HEK293T (cell line): ENCODE results near the gene FZD10.

Experiments used
- CTCF ChIA-PET: fragments of 350-600 bp; formaldehyde crosslinking; extraction: SDS; loops from one replicate; lab custom pipeline; 2021; ENCODE audit warnings: antibody characterized with exemption, inconsistent platforms; lab: Yijun Ruan, JAX
- POLR2A ChIA-PET: fragments of 350-600 bp; formaldehyde crosslinking; extraction: SDS; loops from one replicate; lab custom pipeline; 2020; ENCODE audit warnings: antibody characterized with exemption, inconsistent platforms; lab: Yijun Ruan, JAX
- DNase-seq: peaks from one replicate; pipeline ENCODE4 v3.0.0; 2012; ENCODE audit warnings: mixed read lengths; ENCODE audit errors: extremely low spot score
- ARNT ChIP-seq: fragments of 450-650 bp; IDR thresholded peaks from 2 replicates; pipeline ENCODE4 v1.6.1; 2017; ENCODE audit warnings: mild to moderate bottlenecking
- BHLHE40 ChIP-seq: fragments of 450-650 bp; IDR thresholded peaks from 2 replicates; pipeline ENCODE4 v1.6.1; 2016; ENCODE audit warnings: mild to moderate bottlenecking, moderate library complexity, borderline replicate concordance
- CTBP1 ChIP-seq: fragments of 450-650 bp; IDR thresholded peaks from 2 replicates; pipeline ENCODE4 v1.6.1; 2016; ENCODE audit warnings: borderline replicate concordance
- ELF4 ChIP-seq: fragments of 450-650 bp; IDR thresholded peaks from 2 replicates; pipeline ENCODE4 v1.6.1; 2017; ENCODE audit warnings: antibody characterized with exemption
- FOXA1 ChIP-seq: fragments of 450-650 bp; IDR thresholded peaks from 2 replicates; pipeline ENCODE4 v1.6.1; 2016; ENCODE audit warnings: mild to moderate bottlenecking
- FOXK2 ChIP-seq: fragments of 450-650 bp; IDR thresholded peaks from 2 replicates; pipeline ENCODE4 v1.6.1; 2016; ENCODE audit warnings: mild to moderate bottlenecking
- FOXM1 ChIP-seq: fragments of 450-650 bp; IDR thresholded peaks from 2 replicates; pipeline ENCODE4 v1.6.1; 2017; ENCODE audit warnings: mild to moderate bottlenecking, borderline replicate concordance
- HDGF ChIP-seq: fragments of 450-650 bp; IDR thresholded peaks from 2 replicates; pipeline ENCODE4 v1.6.1; 2017; ENCODE audit warnings: antibody characterized with exemption, borderline replicate concordance
- L3MBTL2 ChIP-seq: fragments of 450-650 bp; conservative IDR thresholded peaks from 2 replicates; pipeline ENCODE4 v1.6.1; 2016; ENCODE audit warnings: mild to moderate bottlenecking
- LEF1 ChIP-seq: fragments of 450-650 bp; IDR thresholded peaks from 2 replicates; pipeline ENCODE4 v1.6.1; 2017; ENCODE audit warnings: mild to moderate bottlenecking, borderline replicate concordance
- NFRKB ChIP-seq: fragments of 450-650 bp; IDR thresholded peaks from 2 replicates; pipeline ENCODE4 v1.6.1; 2016; ENCODE audit warnings: mild to moderate bottlenecking, moderate library complexity
- SP1 ChIP-seq: fragments of 450-650 bp; IDR thresholded peaks from 2 replicates; pipeline ENCODE4 v1.6.1; 2017
- SUZ12 ChIP-seq: fragments of 450-650 bp; IDR thresholded peaks from 2 replicates; pipeline ENCODE4 v1.6.1; 2016; ENCODE audit warnings: mild to moderate bottlenecking
- TARDBP ChIP-seq: fragments of 450-650 bp; IDR thresholded peaks from 2 replicates; pipeline ENCODE4 v1.6.1; 2016
- ZNF384 ChIP-seq: fragments of 450-650 bp; IDR thresholded peaks from 2 replicates; pipeline ENCODE4 v1.6.1; 2016
- TF ChIP-seq, protein P1 (sequence below): fragments of 450-650 bp; IDR thresholded peaks from 2 replicates; pipeline ENCODE4 v1.6.1; 2016

The FZD10 gene

DNA sequence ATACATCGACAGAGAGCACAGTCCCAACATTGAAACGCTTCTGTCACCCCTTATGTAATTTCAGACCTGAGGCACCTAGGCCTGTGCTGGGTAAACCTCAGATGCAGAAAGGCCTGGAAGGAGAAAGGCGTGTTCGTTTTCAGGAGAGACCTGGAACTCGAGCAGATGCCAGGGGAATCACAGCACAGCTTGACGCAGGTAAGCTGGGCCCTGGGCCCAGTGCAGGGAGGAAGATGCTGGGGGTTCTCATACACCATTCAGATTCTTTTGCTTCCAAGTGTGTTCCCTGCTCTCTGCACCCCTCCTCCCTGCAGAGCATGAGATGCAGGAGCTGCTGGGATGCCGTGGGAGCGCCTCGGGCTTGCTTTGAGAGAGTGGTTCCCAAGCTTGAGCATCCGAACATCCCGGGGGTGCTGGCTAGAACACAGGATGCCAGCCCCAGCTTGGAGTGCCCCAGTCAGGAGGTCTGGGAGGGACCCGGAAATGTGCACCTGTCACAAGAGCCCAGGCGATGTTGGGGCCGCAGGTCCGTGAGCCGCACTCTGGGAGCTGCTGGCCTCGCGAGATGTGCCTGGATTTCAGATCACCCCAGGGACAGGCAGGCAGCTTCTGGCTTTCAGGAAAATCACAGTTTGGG, 35.9 kb downstream of the FZD10 start:
- no peak for DNase-seq
- ChIA-PET CTCF (no interaction called here), POLR2A (no interaction called here)
- no peak for TF ChIP-seq BHLHE40
- TF ChIP-seq SUZ12 = no peak
- TF ChIP-seq FOXM1 = no peak
- no peak for TF ChIP-seq HDGF
- TF ChIP-seq ZNF384 = no peak
- no peak for TF ChIP-seq CTBP1
- no peak for TF ChIP-seq ELF4
- TF ChIP-seq NFRKB = no peak
- no peak for TF ChIP-seq LEF1
- TF ChIP-seq L3MBTL2 = no peak

DNA sequence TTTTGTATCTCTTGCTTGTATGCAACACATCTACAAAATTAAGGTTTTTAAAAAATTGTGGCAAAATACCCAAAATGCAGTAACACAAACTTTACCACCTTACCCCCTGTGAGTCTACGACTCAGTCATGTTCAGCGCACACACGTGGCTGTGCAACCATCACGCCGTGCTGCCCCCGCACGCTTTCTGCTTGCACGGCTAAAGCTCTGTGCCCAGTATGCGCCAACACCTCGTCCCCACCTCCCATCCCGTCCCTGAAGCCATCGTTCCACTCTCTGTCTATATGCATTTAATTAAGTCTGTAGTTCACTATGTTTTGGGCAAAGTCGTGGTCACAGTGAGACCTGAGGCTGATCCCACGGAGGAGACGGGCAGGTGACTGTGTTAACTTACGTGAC, 36.4 kb downstream of the FZD10 start:
- ChIA-PET POLR2A (no interaction called here), CTCF (no interaction called here)
- TF ChIP-seq ZNF384 = no peak
- TF ChIP-seq FOXM1 = no peak
- no peak for TF ChIP-seq BHLHE40
- TF ChIP-seq CTBP1 = no peak
- TF ChIP-seq ELF4 = no peak
- no peak for TF ChIP-seq L3MBTL2
- TF ChIP-seq, protein P1, sequence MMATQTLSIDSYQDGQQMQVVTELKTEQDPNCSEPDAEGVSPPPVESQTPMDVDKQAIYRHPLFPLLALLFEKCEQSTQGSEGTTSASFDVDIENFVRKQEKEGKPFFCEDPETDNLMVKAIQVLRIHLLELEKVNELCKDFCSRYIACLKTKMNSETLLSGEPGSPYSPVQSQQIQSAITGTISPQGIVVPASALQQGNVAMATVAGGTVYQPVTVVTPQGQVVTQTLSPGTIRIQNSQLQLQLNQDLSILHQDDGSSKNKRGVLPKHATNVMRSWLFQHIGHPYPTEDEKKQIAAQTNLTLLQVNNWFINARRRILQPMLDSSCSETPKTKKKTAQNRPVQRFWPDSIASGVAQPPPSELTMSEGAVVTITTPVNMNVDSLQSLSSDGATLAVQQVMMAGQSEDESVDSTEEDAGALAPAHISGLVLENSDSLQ = no peak
- no peak for TF ChIP-seq FOXA1
- TF ChIP-seq NFRKB = no peak
- TF ChIP-seq SUZ12 = no peak
- no peak for TF ChIP-seq FOXK2
- no peak for TF ChIP-seq ARNT
- TF ChIP-seq HDGF = no peak
- TF ChIP-seq LEF1 = no peak
- TF ChIP-seq SP1 = no peak
- DNase-seq = no peak

DNA sequence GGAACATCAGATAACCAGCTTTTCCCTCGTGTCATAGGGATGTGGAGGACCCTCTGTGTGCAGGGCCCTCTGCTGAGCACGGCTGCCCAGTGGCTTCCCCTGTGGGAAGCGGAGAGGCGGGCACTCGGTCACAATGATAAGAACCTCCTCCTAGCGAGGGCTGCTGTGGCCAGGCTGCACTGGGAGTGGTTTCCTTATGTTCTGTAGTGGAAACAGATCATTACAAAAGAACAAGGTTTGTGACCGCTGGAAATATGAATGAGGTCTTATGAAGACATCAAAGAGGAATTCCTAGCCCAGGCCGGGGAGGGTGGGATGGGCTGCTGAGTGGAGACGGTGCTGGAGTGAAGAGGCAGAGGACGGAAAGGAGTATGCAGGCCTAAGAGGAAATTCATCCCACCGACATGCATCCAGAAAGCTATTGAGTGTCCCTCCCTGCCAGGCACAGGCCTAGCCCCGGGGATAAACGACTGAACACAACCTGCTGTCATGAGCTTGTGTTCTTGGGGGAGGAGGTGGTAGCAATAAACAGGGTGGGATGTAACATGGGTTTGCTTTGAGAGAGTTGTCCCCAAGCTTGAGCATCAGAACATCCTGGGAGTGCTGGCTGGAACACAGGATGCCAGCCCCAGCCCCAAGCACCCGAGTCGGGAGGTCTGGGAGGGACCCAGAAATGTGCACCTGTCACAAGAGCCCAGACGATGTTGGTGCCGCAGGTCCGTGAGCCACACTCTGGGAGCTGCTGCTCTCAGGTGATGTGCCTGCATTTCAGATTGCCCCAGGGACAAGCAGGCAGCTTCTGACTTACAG, 37.5 kb downstream of the FZD10 start:
- POLR2A ChIA-PET = no interaction called here

DNA sequence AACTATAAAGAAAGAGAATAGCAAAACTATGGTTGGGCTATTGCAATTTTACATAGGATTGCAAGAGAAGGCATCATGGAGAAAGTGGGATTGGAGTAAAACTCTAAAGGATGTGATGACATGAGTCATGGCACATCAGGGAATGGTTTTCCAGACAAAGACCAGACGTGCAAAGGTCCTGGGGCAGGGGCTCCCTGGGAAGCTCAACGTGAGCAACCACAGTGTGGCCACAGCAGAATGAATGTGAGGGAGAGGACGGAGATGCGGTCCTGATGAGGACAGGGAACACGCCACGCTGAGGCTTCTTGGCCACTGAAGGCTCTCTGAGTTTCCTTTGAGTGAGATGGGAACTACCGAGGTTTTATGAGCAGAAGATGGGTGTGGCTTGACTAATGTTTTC, 38.2 kb downstream of the FZD10 start:
- no peak for DNase-seq
- TF ChIP-seq CTBP1 (no peak), ELF4 (no peak), FOXM1 (no peak), HDGF (no peak), ARNT (no peak), SP1 (no peak), NFRKB (no peak)
- POLR2A ChIA-PET = no interaction called here
- CTCF ChIA-PET = no interaction called here

More for the DNA sequence above, 37.5 kb downstream of the FZD10 start:
- TF ChIP-seq FOXK2 = no peak
- TF ChIP-seq ZNF384 = no peak
- TF ChIP-seq SP1 = no peak
- TF ChIP-seq FOXA1 = no peak
- no peak for TF ChIP-seq SUZ12
- TF ChIP-seq NFRKB = no peak
- TF ChIP-seq BHLHE40 = no peak
- TF ChIP-seq CTBP1 = no peak
- TF ChIP-seq LEF1 = no peak
- TF ChIP-seq ARNT = no peak
- TF ChIP-seq TARDBP = no peak
- TF ChIP-seq HDGF = no peak
- no peak for DNase-seq
- CTCF ChIA-PET = no interaction called here

DNA sequence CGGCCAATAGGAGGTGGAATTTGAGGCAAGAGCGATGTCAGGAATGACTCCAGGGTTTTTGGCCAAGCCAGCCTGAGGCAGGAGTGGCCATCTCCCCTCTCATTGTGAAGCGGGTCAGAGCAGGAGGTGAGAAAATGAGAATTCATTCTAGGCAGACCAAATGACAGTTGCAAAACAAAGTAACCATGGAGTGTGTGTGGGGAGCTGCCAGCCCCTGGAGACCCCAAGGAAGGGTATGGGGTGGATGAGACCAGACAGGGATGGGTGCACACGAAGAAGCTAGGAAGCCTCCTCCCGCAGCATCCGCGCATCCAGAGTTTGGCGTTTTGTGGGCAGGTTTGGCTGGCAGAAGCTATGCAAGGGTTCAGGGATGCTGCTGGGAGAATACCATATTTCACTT, 38.8 kb downstream of the FZD10 start:
- TF ChIP-seq TARDBP = no peak
- TF ChIP-seq L3MBTL2 = no peak
- TF ChIP-seq SP1 = no peak
- TF ChIP-seq, protein P1 = no peak
- no peak for TF ChIP-seq NFRKB
- TF ChIP-seq FOXM1 = no peak
- TF ChIP-seq SUZ12 = no peak
- TF ChIP-seq CTBP1 = no peak
- TF ChIP-seq ELF4 = no peak
- TF ChIP-seq ZNF384 = no peak
- no peak for TF ChIP-seq HDGF
- TF ChIP-seq FOXA1 = no peak
- TF ChIP-seq LEF1 = no peak
- no peak for TF ChIP-seq FOXK2
- no peak for TF ChIP-seq BHLHE40
- CTCF ChIA-PET = no interaction called here
- POLR2A ChIA-PET = no interaction called here
- no peak for DNase-seq

DNA sequence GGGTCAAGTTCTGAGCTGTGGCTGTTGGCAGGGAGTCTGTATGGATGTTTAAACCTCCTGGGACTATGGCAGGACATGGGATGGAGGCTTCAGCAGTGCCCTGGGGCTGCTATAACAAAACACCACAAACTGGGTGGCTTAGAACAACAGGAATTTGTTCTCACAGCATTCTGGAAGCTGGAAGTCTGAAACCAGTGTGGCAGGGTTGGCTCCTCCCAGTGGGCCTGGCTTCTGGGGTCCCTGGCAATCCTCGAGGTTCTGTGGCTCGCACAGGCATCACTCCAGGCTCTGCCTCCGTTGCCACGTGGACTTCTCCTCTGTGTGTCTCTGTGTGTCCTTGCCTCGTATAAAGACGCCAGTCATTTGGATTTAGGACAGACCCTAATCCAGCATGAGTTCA, 39.9 kb downstream of the FZD10 start:
- no peak for TF ChIP-seq FOXA1
- TF ChIP-seq TARDBP = no peak
- no peak for TF ChIP-seq LEF1
- no peak for TF ChIP-seq FOXK2
- no peak for TF ChIP-seq ARNT
- no peak for TF ChIP-seq FOXM1
- no peak for TF ChIP-seq ELF4
- TF ChIP-seq BHLHE40 = no peak
- TF ChIP-seq HDGF = no peak
- no peak for TF ChIP-seq ZNF384
- TF ChIP-seq, protein P1 = no peak
- TF ChIP-seq SP1 = no peak
- TF ChIP-seq CTBP1 = no peak
- POLR2A ChIA-PET = no interaction called here

More for the DNA sequence above, 39.9 kb downstream of the FZD10 start:
- DNase-seq = no peak
- CTCF ChIA-PET = no interaction called here
